H1 (cell line): ENCODE results near the gene INPP5A. TPM values are rescaled to one million over a fixed set of nuclear protein-coding genes. Genes with fewer than 3 reads are reported as not detected.

Source experiments
- CTCF ChIA-PET: fragments of 300-600 bp; sonication (Branson Sonifier 250); formaldehyde crosslinking; loops from one replicate; lab custom pipeline; 2021; ENCODE audit not compliant: partially characterized antibody; lab: Charles Lee
- POLR2A ChIA-PET: fragments of 300-600 bp; sonication (Branson Sonifier 250); formaldehyde crosslinking; loops from one replicate; lab custom pipeline; 2021; ENCODE audit warnings: inconsistent platforms; ENCODE audit not compliant: partially characterized antibody; lab: Charles Lee
- DNase-seq, 2 experiments: peaks; one replicate each; pipeline versions ENCODE4 v3.0.0 to v3.0.0-alpha.2; 2010 to 2022; ENCODE audit warnings: low spot score in 2 of 2, low read depth in 1 of 2, mixed read lengths in 1 of 2
- FAIRE-seq: peaks from 2 replicates; lab custom pipeline; 2011; peaks lifted over from hg19 to GRCh38; lab: Jason Lieb, UNC
- H2AFZ ChIP-seq: 2 replicates; pipeline ENCODE4 v1.8.1; 2012; ENCODE audit warnings: low read length, inconsistent platforms
- H2AK5ac ChIP-seq: 2 replicates; pipeline ENCODE4 v1.6.1; 2013; ENCODE audit warnings: low read depth, low read length
- H2BK120ac ChIP-seq: replicated peaks from 2 replicates; pipeline ENCODE3; 2013; ENCODE audit warnings: low read depth, low read length, inconsistent platforms
- H2BK12ac ChIP-seq: 2 replicates; pipeline ENCODE4 v1.6.1; 2013; ENCODE audit warnings: low read depth, low read length
- H2BK15ac ChIP-seq: 2 replicates; pipeline ENCODE4 v1.6.1; 2013; ENCODE audit warnings: low read length
- H2BK20ac ChIP-seq: 2 replicates; pipeline ENCODE4 v1.6.1; 2013; ENCODE audit warnings: low read length
- H2BK5ac ChIP-seq: 2 replicates; pipeline ENCODE4 v1.6.1; 2013; ENCODE audit warnings: low read depth, low read length
- H3K14ac ChIP-seq: 2 replicates; pipeline ENCODE4 v1.6.1; 2013; ENCODE audit warnings: inconsistent platforms; ENCODE audit not compliant: insufficient read length
- H3K18ac ChIP-seq: 2 replicates; pipeline ENCODE4 v1.6.1; 2013; ENCODE audit warnings: low read length; ENCODE audit errors: extremely low read depth
- H3K23ac ChIP-seq: 2 replicates; pipeline ENCODE4 v1.6.1; 2013; ENCODE audit warnings: inconsistent platforms; ENCODE audit not compliant: insufficient read length
- H3K23me2 ChIP-seq: 2 replicates; pipeline ENCODE4 v1.6.1; 2013; ENCODE audit warnings: low read depth, low read length
- H3K27ac ChIP-seq: 2 replicates; pipeline ENCODE4 v1.6.1; 2011; ENCODE audit warnings: low read depth, low read length, inconsistent platforms
- H3K27me3 ChIP-seq, 4 experiments: replicated peaks in 1 of 4; 1 replicate in 1 of 4; 2 replicates in 3 of 4; pipeline versions ENCODE4 v1.6.1 to v1.8.1; 2011 to 2013; ENCODE audit warnings: low read length in 3 of 4, mild to moderate bottlenecking in 3 of 4, inconsistent platforms in 2 of 4, mixed read lengths in 2 of 4, moderate library complexity in 1 of 4; ENCODE audit not compliant: control insufficient read depth in 3 of 4, insufficient read depth in 3 of 4; ENCODE audit errors: extremely low read depth in 1 of 4
- H3K36me3 ChIP-seq, 4 experiments: 2 replicates each; pipeline versions ENCODE4 v1.6.1 to v1.8.1; 2011 to 2013; ENCODE audit warnings: mild to moderate bottlenecking in 4 of 4, low read length in 3 of 4, moderate library complexity in 2 of 4, control low read depth in 1 of 4, inconsistent platforms in 1 of 4; ENCODE audit not compliant: insufficient read depth in 4 of 4, control insufficient read depth in 2 of 4
- H3K4ac ChIP-seq: replicated peaks from 2 replicates; pipeline ENCODE3; 2013; ENCODE audit warnings: low read length, low read depth, mixed read lengths, inconsistent platforms; ENCODE audit not compliant: insufficient read length
- H3K4me1 ChIP-seq, 4 experiments: replicated peaks in 1 of 4; 1 replicate in 1 of 4; 2 replicates in 3 of 4; pipeline versions ENCODE4 v1.6.1 to v1.8.1; 2011 to 2013; ENCODE audit warnings: low read length in 3 of 4, inconsistent platforms in 2 of 4, mixed read lengths in 1 of 4; ENCODE audit not compliant: insufficient read depth in 4 of 4, control insufficient read depth in 3 of 4
- H3K4me2 ChIP-seq, 2 experiments: 2 replicates each; pipeline versions ENCODE4 v1.6.1 to v1.8.1; 2011 to 2013; ENCODE audit warnings: low read depth in 2 of 2, low read length in 2 of 2, control low read depth in 1 of 2, inconsistent platforms in 1 of 2, mild to moderate bottlenecking in 1 of 2; ENCODE audit not compliant: insufficient read depth in 1 of 2
- H3K4me3 ChIP-seq, 4 experiments: fragments of 200-600, 300-600 bp in 1 of 4; sonication (generic), shearing (Covaris generic), sonication (Bioruptor Twin) in 1 of 4; 2 replicates each; pipeline versions ENCODE4 v1.5.1 to v1.8.1; 2011 to 2016; ENCODE audit warnings: low read length in 4 of 4, low read depth in 3 of 4, control low read depth in 2 of 4, inconsistent platforms in 2 of 4, mild to moderate bottlenecking in 2 of 4, mixed read lengths in 1 of 4, moderate library complexity in 1 of 4; ENCODE audit not compliant: insufficient read depth in 2 of 4; ENCODE audit errors: extremely low read depth in 1 of 4
- H3K56ac ChIP-seq: replicated peaks from 2 replicates; pipeline ENCODE3; 2013; ENCODE audit warnings: low read depth, mild to moderate bottlenecking, mixed read lengths, low read length, inconsistent platforms; ENCODE audit not compliant: insufficient read length
- H3K79me1 ChIP-seq: 2 replicates; pipeline ENCODE4 v1.6.1; 2013; ENCODE audit warnings: low read depth, low read length, control low read depth
- H3K79me2 ChIP-seq, 2 experiments: 2 replicates each; pipeline versions ENCODE4 v1.6.1 to v1.8.1; 2012 to 2013; ENCODE audit warnings: low read length in 2 of 2, mild to moderate bottlenecking in 2 of 2, inconsistent platforms in 1 of 2; ENCODE audit not compliant: insufficient read depth in 2 of 2, control insufficient read depth in 1 of 2
- H3K9ac ChIP-seq, 4 experiments: replicated peaks in 1 of 4; 1 replicate in 1 of 4; 2 replicates in 3 of 4; pipeline versions ENCODE4 v1.6.1 to v1.8.1; 2011 to 2013; ENCODE audit warnings: low read depth in 3 of 4, low read length in 3 of 4, control low read depth in 2 of 4, mild to moderate bottlenecking in 2 of 4, moderate library complexity in 2 of 4, inconsistent platforms in 1 of 4; ENCODE audit errors: extremely low read depth in 1 of 4
- H3K9me3 ChIP-seq, 2 experiments: 2 replicates each; pipeline versions ENCODE4 v1.6.1 to v1.8.1; 2012 to 2013; ENCODE audit warnings: mild to moderate bottlenecking in 2 of 2, moderate library complexity in 2 of 2, control low read depth in 1 of 2, inconsistent platforms in 1 of 2, low read depth in 1 of 2, low read length in 1 of 2, mixed read lengths in 1 of 2; ENCODE audit not compliant: insufficient read depth in 2 of 2
- H4K20me1 ChIP-seq, 2 experiments: replicated peaks in 1 of 2; 2 replicates each; pipeline versions ENCODE3 to v1.8.1; 2011 to 2013; ENCODE audit warnings: inconsistent platforms in 2 of 2, low read length in 2 of 2, mild to moderate bottlenecking in 1 of 2; ENCODE audit not compliant: insufficient read depth in 2 of 2, control insufficient read depth in 1 of 2
- H4K5ac ChIP-seq: 2 replicates; pipeline ENCODE4 v1.6.1; 2013; ENCODE audit warnings: low read length, low read depth, mixed read lengths, inconsistent platforms; ENCODE audit not compliant: insufficient read length
- H4K8ac ChIP-seq: 2 replicates; pipeline ENCODE4 v1.8.0; 2013; ENCODE audit warnings: mild to moderate bottlenecking, moderate library complexity, low read length, inconsistent platforms; ENCODE audit not compliant: insufficient read depth; ENCODE audit errors: extremely low read depth
- H4K91ac ChIP-seq: replicated peaks from 2 replicates; pipeline ENCODE3; 2013; ENCODE audit warnings: low read length, mixed read lengths, inconsistent platforms; ENCODE audit not compliant: insufficient read length
- ASH2L ChIP-seq: fragments of 200-600, 300-600 bp; sonication (generic); IDR thresholded peaks from one replicate; pipeline ENCODE4 v1.7.1; 2017; ENCODE audit warnings: low read length
- BRCA1 ChIP-seq: IDR thresholded peaks from 2 replicates; pipeline ENCODE4 v1.6.1; 2012; ENCODE audit warnings: low read depth, low read length, improper control_type of control experiment
- CHD1 ChIP-seq: IDR thresholded peaks from 2 replicates; pipeline ENCODE4 v1.6.1; 2012; ENCODE audit warnings: low read depth, low read length, improper control_type of control experiment
- CREB1 ChIP-seq: IDR thresholded peaks from 2 replicates; pipeline ENCODE4 v1.6.1; 2012; ENCODE audit warnings: inconsistent platforms
- GABPA ChIP-seq: IDR thresholded peaks from 2 replicates; pipeline ENCODE4 v1.6.1; 2011; ENCODE audit warnings: mild to moderate bottlenecking, low read length, moderate library complexity, borderline replicate concordance; ENCODE audit not compliant: insufficient read depth
- JUND ChIP-seq: IDR thresholded peaks from 2 replicates; pipeline ENCODE4 v1.6.1; 2011; ENCODE audit warnings: mild to moderate bottlenecking, improper control_type of control experiment, low read length
- MAX ChIP-seq: IDR thresholded peaks from 2 replicates; pipeline ENCODE4 v1.6.1; 2012; ENCODE audit warnings: inconsistent platforms
- NRF1 ChIP-seq: IDR thresholded peaks from 2 replicates; pipeline ENCODE4 v1.6.1; 2011; ENCODE audit warnings: mild to moderate bottlenecking, low read depth, low read length, improper control_type of control experiment
- RAD21 ChIP-seq, 2 experiments: IDR thresholded peaks in 1 of 2; conservative IDR thresholded peaks in 1 of 2; 2 replicates each; pipeline ENCODE4 v1.6.1; 2011; ENCODE audit warnings: low read depth in 2 of 2, low read length in 2 of 2, improper control_type of control experiment in 1 of 2, inconsistent platforms in 1 of 2, mild to moderate bottlenecking in 1 of 2, moderate library complexity in 1 of 2
- SP2 ChIP-seq: IDR thresholded peaks from 2 replicates; pipeline ENCODE4 v1.6.1; 2012; ENCODE audit warnings: mild to moderate bottlenecking, low read length, inconsistent platforms
- TCF12 ChIP-seq: IDR thresholded peaks from 2 replicates; pipeline ENCODE4 v1.6.1; 2011; ENCODE audit warnings: low read depth, mild to moderate bottlenecking, low read length
- ZNF274 ChIP-seq: IDR thresholded peaks from 2 replicates; pipeline ENCODE4 v1.7.0; 2012; ENCODE audit warnings: low read length, borderline replicate concordance; ENCODE audit errors: extremely low read depth
- WGBS, 2 experiments: shearing (Covaris generic) in 1 of 2; methylation state at CpG; one replicate each; pipeline versions ENCODE4 v1.1.6 to v1.1.7; 2013 to 2015; ENCODE audit warnings: low lambda C conversion rate in 2 of 2, mixed read lengths in 2 of 2, inconsistent platforms in 1 of 2, low coverage in 1 of 2, missing lambda C conversion rate in 1 of 2; ENCODE audit not compliant: insufficient replicate concordance in 2 of 2, insufficient coverage in 1 of 2, insufficient read length in 1 of 2; ENCODE audit errors: extremely low coverage in 1 of 2, missing lambda C conversion rate in 1 of 2; 5-methylcytosine and 5-hydroxymethylcytosine counted together
- polyA plus RNA-seq, 7 experiments: library from polyadenylated mRNA; depleted of rRNA in 3 of 7; stranded (reverse) in 5 of 7; unstranded in 2 of 7; fragments of >200 nt in 5 of 7; fragments of 200-250 nt in 2 of 7; gene quantifications; 1 replicate in 5 of 7; 2 replicates in 1 of 7; 4 replicates in 1 of 7; pipeline versions ENCODE4 v1.2.1 to v1.2.3, GENCODE V29; 2011 to 2013; ENCODE audit warnings: missing spikeins in 2 of 7, mixed read lengths in 2 of 7
- total RNA-seq: library from RNA; stranded (reverse); fragmentation: NEBNext Ultra II Directional; extraction: Animal tissue kit (Norgen Biotek cat#: 25700); gene quantifications from 2 replicates; pipeline ENCODE4 v1.2.1, GENCODE V29; 2021
- TF ChIP-seq, protein P1 (sequence below): IDR thresholded peaks from 2 replicates; pipeline ENCODE4 v1.6.1; 2011; ENCODE audit warnings: low read depth, mild to moderate bottlenecking, low read length; ENCODE audit not compliant: insufficient read depth

The INPP5A gene
- total and polyA plus RNA-seq, 2 of the 8 experiments (the other 6 are each of a cell fraction or from before 2014, with no cell fraction given) = 19.7 to 27.5 TPM

DNA sequence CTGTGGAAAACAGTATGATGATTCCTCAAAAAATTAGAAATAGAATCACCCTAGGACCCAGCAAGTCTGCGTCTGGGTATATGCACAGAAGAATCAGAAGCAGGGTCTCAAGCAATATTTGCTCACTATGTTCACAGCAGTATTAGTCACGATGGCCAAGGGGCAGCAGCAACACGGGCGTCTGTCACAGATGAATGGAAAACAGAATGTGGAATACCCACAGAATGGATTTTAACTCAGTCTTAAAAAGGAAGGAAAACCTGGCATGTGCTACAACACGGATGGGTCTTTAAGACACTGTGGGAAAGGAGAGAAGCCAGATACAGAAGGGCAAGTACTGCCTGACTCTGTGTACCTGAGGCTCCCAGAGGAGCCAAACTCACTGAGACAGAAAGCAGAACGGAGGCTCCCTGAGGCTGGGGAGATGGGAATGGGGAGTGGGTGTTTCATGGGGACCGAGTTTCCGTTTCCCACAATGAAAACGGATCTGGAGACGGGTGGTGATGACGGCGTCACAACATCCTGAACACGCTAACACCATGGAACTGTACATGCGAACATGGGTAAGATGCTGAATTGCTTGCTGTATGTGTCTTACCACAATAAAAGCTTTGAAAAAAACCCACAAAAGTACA, 36.7 kb upstream of the INPP5A start:
- H3K4me1 ChIP-seq = no peaks in the 10 kb centered on the region
- 86% methylated on average over 14 of the region's 14 CpGs; no CpG with 5 or more reads in 1 of the 2 experiments for WGBS, 2 experiments
- no peak overlapping the region for H3K4ac ChIP-seq
- no peak overlapping the region for H3K9ac ChIP-seq
- no peak overlapping the region for H2BK5ac ChIP-seq
- H2BK15ac ChIP-seq = no peak overlapping the region
- no peak overlapping the region for H3K18ac ChIP-seq
- no peak overlapping the region for H3K4me3 ChIP-seq
- H4K8ac ChIP-seq = no peak overlapping the region
- H3K4me2 ChIP-seq = no peak overlapping the region
- no peaks in the 10 kb centered on the region for H3K79me1 ChIP-seq
- no peak overlapping the region for H2BK120ac ChIP-seq
- H2AK5ac ChIP-seq = no peak overlapping the region
- H3K79me2 ChIP-seq = no peaks in the 10 kb centered on the region
- no peak for DNase-seq
- ChIA-PET CTCF (interaction anchor here (1.0 kb wide), 1 partner anchor 154 kb away, joined by 5 read pairs; no protein-coding TSS in a partner anchor), POLR2A (no interaction called here)
- no peaks in the 10 kb centered on the region; a peak in 1 of 7 replicates for H3K27me3 ChIP-seq
- no peak overlapping the region for H3K56ac ChIP-seq
- H4K20me1 ChIP-seq = peaks cover 0 to 3% of the 10 kb centered on the region in 2 experiments
- no peak overlapping the region for H2AFZ ChIP-seq
- no peaks in the 10 kb centered on the region; the same call in 1 of the 2 replicates for H3K23me2 ChIP-seq
- no peak for FAIRE-seq
- no peak overlapping the region for H2BK12ac ChIP-seq
- no peaks in the 10 kb centered on the region for H3K9me3 ChIP-seq
- no peak overlapping the region for H3K14ac ChIP-seq
- H3K27ac ChIP-seq = no peak overlapping the region
- H3K23ac ChIP-seq = no peak overlapping the region
- H2BK20ac ChIP-seq = no peak overlapping the region
- H4K5ac ChIP-seq = no peak overlapping the region
- H4K91ac ChIP-seq = no peak overlapping the region
- H3K36me3 ChIP-seq = no peaks in the 10 kb centered on the region
- TF ChIP-seq NRF1 = no peak
- no peak for TF ChIP-seq BRCA1
- no peak for TF ChIP-seq TCF12
- TF ChIP-seq, protein P1, sequence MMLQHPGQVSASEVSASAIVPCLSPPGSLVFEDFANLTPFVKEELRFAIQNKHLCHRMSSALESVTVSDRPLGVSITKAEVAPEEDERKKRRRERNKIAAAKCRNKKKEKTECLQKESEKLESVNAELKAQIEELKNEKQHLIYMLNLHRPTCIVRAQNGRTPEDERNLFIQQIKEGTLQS = no peak
- no peak for TF ChIP-seq CHD1
- no peak for TF ChIP-seq JUND
- TF ChIP-seq SP2 = no peak
- no peak for TF ChIP-seq RAD21 (IDR thresholded peaks at IDR 0.05 in 1 of 2, conservative IDR thresholded peaks at IDR 0.05 in 1 of 2; ENCODE audit: low read depth in 2 of 2, low read length in 2 of 2)
- no peak for TF ChIP-seq CREB1
- no peak for TF ChIP-seq GABPA
- TF ChIP-seq ASH2L = no peak
- TF ChIP-seq ZNF274 = no peak
- TF ChIP-seq MAX = no peak
